AG09319 (cell line): Measurements from ENCODE around the gene NUDT14.

Source experiments
- DNase-seq: peaks from one replicate; pipeline ENCODE4 v3.0.0-alpha.2; 2010; ENCODE audit warnings: low read depth; ENCODE audit errors: extremely low read depth
- CTCF ChIP-seq: IDR thresholded peaks from 2 replicates; pipeline ENCODE4 v1.5.1; 2011; ENCODE audit warnings: low read depth, mild to moderate bottlenecking, inconsistent platforms, low read length, moderate library complexity

NUDT14 gene

DNA sequence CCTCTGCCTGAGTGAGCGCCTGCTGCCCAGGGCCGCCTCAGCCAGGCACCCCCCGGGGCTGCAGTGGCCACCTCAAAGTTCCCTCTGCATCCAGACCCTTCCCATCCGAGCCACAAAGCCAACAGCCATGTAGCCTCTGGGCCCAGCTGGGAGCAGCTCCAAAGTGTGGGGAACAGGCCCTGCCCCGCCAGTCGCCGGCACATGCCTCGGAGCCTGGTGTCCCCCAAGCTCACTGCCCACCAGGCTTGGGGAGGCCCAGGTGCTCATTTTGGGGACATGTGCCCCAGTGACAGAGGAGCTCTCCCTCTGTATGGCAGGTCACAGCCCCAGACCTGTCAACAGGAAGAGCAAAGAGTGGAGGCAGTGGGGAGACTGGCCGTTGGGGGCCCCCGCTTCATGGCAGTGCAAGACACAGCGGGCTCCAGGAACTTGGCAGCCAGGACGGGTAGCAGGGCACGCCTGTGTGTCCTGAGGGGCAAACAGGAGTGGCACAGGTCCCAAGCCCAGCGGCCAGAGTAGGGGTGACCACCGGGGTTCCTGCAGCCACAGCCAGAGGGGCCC lies 42.5 kb downstream of the NUDT14 start:
- DNase-seq = no peak
- TF ChIP-seq CTCF = no peak

DNA sequence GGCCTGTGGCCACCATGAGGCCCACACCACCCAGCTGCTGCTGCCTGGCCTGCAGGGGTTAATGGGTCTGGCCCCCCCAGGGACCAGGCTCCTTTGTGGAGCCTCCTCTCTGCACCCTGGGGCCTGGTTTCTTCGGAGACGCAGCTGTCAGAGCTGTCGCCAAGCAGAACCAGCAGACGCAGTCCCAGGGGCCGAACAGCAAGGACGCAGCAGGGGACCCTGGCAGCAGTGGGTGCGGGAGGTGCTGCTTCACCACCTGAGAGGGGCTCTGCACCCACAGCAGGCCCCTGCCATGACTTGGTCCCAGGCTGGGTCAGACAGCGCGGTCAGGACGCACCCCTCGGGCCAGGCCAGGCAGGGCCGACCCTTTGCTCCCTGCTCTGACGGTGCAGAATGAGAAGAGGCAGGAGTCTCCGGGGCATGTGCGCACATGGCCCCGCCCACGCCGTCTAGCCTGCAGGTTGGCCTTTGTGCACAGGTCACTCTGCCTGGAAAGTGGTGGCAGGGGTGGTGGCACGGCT lies 43.0 kb downstream of the NUDT14 start:
- no peak for TF ChIP-seq CTCF
- no peak for DNase-seq

DNA sequence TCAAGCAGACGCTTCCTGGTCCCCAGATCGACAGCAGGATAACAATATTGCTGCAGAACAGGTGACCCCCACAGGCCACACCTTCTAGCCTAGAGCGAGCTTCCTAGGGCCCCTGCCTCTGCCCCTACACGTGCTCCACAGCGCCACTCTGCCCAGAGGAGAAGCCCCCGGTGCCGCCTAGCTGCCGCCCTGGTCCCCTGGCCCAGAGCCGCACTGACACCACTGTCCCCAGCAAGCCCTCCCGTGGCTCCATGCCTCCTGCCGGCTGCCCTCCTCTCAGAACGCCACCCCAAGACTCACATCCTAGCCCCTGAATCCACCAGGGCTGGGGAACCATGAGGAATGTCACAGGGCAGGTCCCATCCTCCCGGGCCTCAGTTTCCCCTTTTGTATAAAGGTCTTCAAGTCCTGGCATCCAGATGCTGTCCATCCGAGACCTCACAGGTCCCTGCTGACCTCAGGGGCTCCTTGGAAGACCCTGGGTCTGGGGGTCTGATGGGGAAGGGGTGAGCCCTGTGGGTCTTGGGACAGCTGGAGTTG lies 43.6 kb downstream of the NUDT14 start:
- TF ChIP-seq CTCF = no peak
- no peak for DNase-seq

- DNase-seq = no peak
- no peak for TF ChIP-seq CTCF
These were observed 44.5 kb downstream of the NUDT14 start for GRCh38 chr14:105136401-105137322.

GRCh38 chr14:105135700-105136395 lies 45.3 kb downstream of the NUDT14 start:
- no peak for TF ChIP-seq CTCF
- DNase-seq = no peak

DNA sequence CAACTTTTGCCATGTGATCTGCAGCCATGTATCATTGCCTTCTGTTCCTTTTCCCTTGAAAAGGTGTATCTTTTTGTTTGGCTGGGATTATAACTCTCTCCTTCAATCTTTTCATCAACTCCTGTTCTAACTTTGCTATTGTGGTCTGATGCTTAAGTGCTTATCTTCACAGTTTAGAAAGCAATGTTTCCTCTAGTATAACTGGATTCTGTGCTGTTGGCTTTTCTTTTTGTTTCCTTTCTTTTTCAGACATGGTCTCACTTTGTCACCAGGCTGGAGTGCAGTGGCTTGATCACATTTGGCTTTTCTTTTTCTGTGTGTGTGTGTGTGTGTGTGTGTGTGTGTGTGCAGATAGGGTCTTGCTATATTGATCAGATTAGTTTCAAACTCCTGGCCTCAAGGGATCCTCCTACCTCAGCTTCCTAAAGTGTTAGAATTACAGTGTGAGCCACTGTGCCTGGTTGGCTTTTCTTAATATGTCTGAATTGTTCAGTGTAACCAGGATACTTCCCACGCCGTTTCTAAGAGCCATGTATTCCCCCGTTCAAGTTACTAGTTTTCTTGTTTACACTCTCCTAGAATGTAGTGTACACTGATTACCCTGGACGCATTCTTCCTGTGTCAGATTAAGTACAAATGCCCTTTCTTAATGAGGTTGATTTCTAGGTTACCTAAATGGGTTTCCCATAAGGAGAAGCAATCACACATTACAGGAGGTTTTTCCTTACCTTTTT lies 48.0 kb downstream of the NUDT14 start:
- no peak for TF ChIP-seq CTCF

More for the DNA sequence above, 48.0 kb downstream of the NUDT14 start:
- no peak for DNase-seq
